ENCODE results near the gene PDLIM1. TPM values are rescaled to one million over a fixed set of nuclear protein-coding genes. Genes with fewer than 3 reads are reported as not detected.

PDLIM1 gene
- total and polyA plus RNA-seq, 5 donors from 2014 or later, result 0.83 to 7.3 (median 2.6) TPM; not detected in 1

GRCh38 chr10:95332666-95333249 is 42.0 kb upstream of the PDLIM1 start:
- no peak overlapping the region for H3K4me3 ChIP-seq (ENCODE audit: low read depth, low read length)
- no peaks in the 10 kb centered on the region for H3K9me3 ChIP-seq (ENCODE audit: control insufficient read depth in 2 of 2, low read length in 2 of 2)
- DNase-seq (no peak), ATAC-seq (ENCODE audit: low read depth in 2 of 2) (no peak)
- H3K27me3 Mint-ChIP-seq, result peaks cover 4% of the 10 kb centered on the region
- H3K4me3 Mint-ChIP-seq, result no peak overlapping the region
- H3K27me3 ChIP-seq (ENCODE audit: control insufficient read depth, insufficient read depth, low read length), result no peaks in the 10 kb centered on the region
- no peak overlapping the region for H3K27ac Mint-ChIP-seq
- no peaks in the 10 kb centered on the region for H3K36me3 Mint-ChIP-seq
- H3K36me3 ChIP-seq (ENCODE audit: control insufficient read depth, insufficient read depth, low read length), result no peaks in the 10 kb centered on the region
- H3K27ac ChIP-seq (ENCODE audit: insufficient read depth, low read length, poor library complexity, severe bottlenecking), result no peak overlapping the region
- no peaks in the 10 kb centered on the region for H3K4me1 ChIP-seq (ENCODE audit: control insufficient read depth, insufficient read depth, low read length, poor library complexity, severe bottlenecking)
- no peaks in the 10 kb centered on the region for H3K4me1 Mint-ChIP-seq
- H3K9me3 Mint-ChIP-seq, result peaks cover 0 to 2% (median 0%) of the 10 kb centered on the region in 7 donors

- Histone ChIP-seq H3K27ac (ENCODE audit: insufficient read depth, low read length, poor library complexity, severe bottlenecking) (no peak overlapping the region), H3K4me3 (ENCODE audit: low read depth, low read length) (no peak overlapping the region), H3K9me3 (ENCODE audit: control insufficient read depth in 2 of 2, low read length in 2 of 2) (no peaks in the 10 kb centered on the region), H3K4me1 (ENCODE audit: control insufficient read depth, insufficient read depth, low read length, poor library complexity, severe bottlenecking) (no peaks in the 10 kb centered on the region), H3K36me3 (ENCODE audit: control insufficient read depth, insufficient read depth, low read length) (no peaks in the 10 kb centered on the region), H3K27me3 (ENCODE audit: control insufficient read depth, insufficient read depth, low read length) (no peaks in the 10 kb centered on the region)
- Mint-ChIP-seq H3K27me3 (peaks cover 4% of the 10 kb centered on the region), H3K27ac (no peak overlapping the region), H3K9me3 (peaks cover 0 to 2% (median 0%) of the 10 kb centered on the region in 7 donors), H3K4me1 (no peaks in the 10 kb centered on the region), H3K4me3 (no peak overlapping the region), H3K36me3 (no peaks in the 10 kb centered on the region)
- ATAC-seq (ENCODE audit: low read depth in 2 of 2) (no peak), DNase-seq (no peak)
Observed at GRCh38 chr10:95331596-95332130, 40.9 kb upstream of the PDLIM1 start.

GRCh38 chr10:95330966-95331453 is 40.2 kb upstream of the PDLIM1 start:
- Mint-ChIP-seq H3K27me3 (peaks cover 4% of the 10 kb centered on the region), H3K4me3 (no peak overlapping the region), H3K27ac (no peak overlapping the region), H3K4me1 (no peaks in the 10 kb centered on the region), H3K9me3 (peaks cover 0 to 2% (median 0%) of the 10 kb centered on the region in 7 donors), H3K36me3 (no peaks in the 10 kb centered on the region)
- DNase-seq, result no peak
- no peak for ATAC-seq (ENCODE audit: low read depth in 2 of 2)
- Histone ChIP-seq H3K4me1 (ENCODE audit: control insufficient read depth, insufficient read depth, low read length, poor library complexity, severe bottlenecking) (no peaks in the 10 kb centered on the region), H3K27ac (ENCODE audit: insufficient read depth, low read length, poor library complexity, severe bottlenecking) (no peak overlapping the region), H3K27me3 (ENCODE audit: control insufficient read depth, insufficient read depth, low read length) (no peaks in the 10 kb centered on the region), H3K9me3 (ENCODE audit: control insufficient read depth in 2 of 2, low read length in 2 of 2) (no peaks in the 10 kb centered on the region), H3K36me3 (ENCODE audit: control insufficient read depth, insufficient read depth, low read length) (no peaks in the 10 kb centered on the region), H3K4me3 (ENCODE audit: low read depth, low read length) (no peak overlapping the region)

- Histone ChIP-seq H3K36me3 (ENCODE audit: control insufficient read depth, insufficient read depth, low read length) (no peaks in the 10 kb centered on the region), H3K27me3 (ENCODE audit: control insufficient read depth, insufficient read depth, low read length) (no peaks in the 10 kb centered on the region), H3K4me3 (ENCODE audit: low read depth, low read length) (no peak overlapping the region), H3K9me3 (ENCODE audit: control insufficient read depth in 2 of 2, low read length in 2 of 2) (no peaks in the 10 kb centered on the region), H3K4me1 (ENCODE audit: control insufficient read depth, insufficient read depth, low read length, poor library complexity, severe bottlenecking) (no peaks in the 10 kb centered on the region), H3K27ac (ENCODE audit: insufficient read depth, low read length, poor library complexity, severe bottlenecking) (no peak overlapping the region)
- DNase-seq (no peak), ATAC-seq (ENCODE audit: low read depth in 2 of 2) (no peak)
- no peaks in the 10 kb centered on the region for H3K4me1 Mint-ChIP-seq
- H3K27me3 Mint-ChIP-seq, result no peaks in the 10 kb centered on the region
- H3K36me3 Mint-ChIP-seq, result no peaks in the 10 kb centered on the region
- H3K27ac Mint-ChIP-seq, result no peak overlapping the region
- peaks cover 0 to 2% (median 0%) of the 10 kb centered on the region in 7 donors for H3K9me3 Mint-ChIP-seq
- H3K4me3 Mint-ChIP-seq, result no peak overlapping the region
Observed at GRCh38 chr10:95329296-95329695, 38.5 kb upstream of the PDLIM1 start.

GRCh38 chr10:95328013-95328412 is 37.2 kb upstream of the PDLIM1 start:
- H3K4me1 ChIP-seq (ENCODE audit: control insufficient read depth, insufficient read depth, low read length, poor library complexity, severe bottlenecking), result no peaks in the 10 kb centered on the region
- no peak for ATAC-seq (ENCODE audit: low read depth in 2 of 2)

GRCh38 chr10:95327367-95327766 is 36.6 kb upstream of the PDLIM1 start:
- DNase-seq (no peak), ATAC-seq (ENCODE audit: low read depth in 2 of 2) (no peak)
- H3K4me3 ChIP-seq (ENCODE audit: low read depth, low read length), result no peak overlapping the region
- no peaks in the 10 kb centered on the region for H3K27me3 ChIP-seq (ENCODE audit: control insufficient read depth, insufficient read depth, low read length)
- Mint-ChIP-seq H3K36me3 (no peaks in the 10 kb centered on the region), H3K4me3 (no peak overlapping the region), H3K4me1 (no peaks in the 10 kb centered on the region), H3K27me3 (peaks cover 4% of the 10 kb centered on the region), H3K27ac (no peak overlapping the region), H3K9me3 (peaks cover 0 to 2% (median 0%) of the 10 kb centered on the region in 7 donors)
- no peaks in the 10 kb centered on the region for H3K36me3 ChIP-seq (ENCODE audit: control insufficient read depth, insufficient read depth, low read length)
- no peaks in the 10 kb centered on the region for H3K4me1 ChIP-seq (ENCODE audit: control insufficient read depth, insufficient read depth, low read length, poor library complexity, severe bottlenecking)
- no peaks in the 10 kb centered on the region for H3K9me3 ChIP-seq (ENCODE audit: control insufficient read depth in 2 of 2, low read length in 2 of 2)
- H3K27ac ChIP-seq (ENCODE audit: insufficient read depth, low read length, poor library complexity, severe bottlenecking), result no peak overlapping the region

More at GRCh38 chr10:95328013-95328412, 37.2 kb upstream of the PDLIM1 start:
- Histone ChIP-seq H3K27me3 (ENCODE audit: control insufficient read depth, insufficient read depth, low read length) (no peaks in the 10 kb centered on the region), H3K27ac (ENCODE audit: insufficient read depth, low read length, poor library complexity, severe bottlenecking) (no peak overlapping the region), H3K4me3 (ENCODE audit: low read depth, low read length) (no peak overlapping the region), H3K9me3 (ENCODE audit: control insufficient read depth in 2 of 2, low read length in 2 of 2) (no peaks in the 10 kb centered on the region), H3K36me3 (ENCODE audit: control insufficient read depth, insufficient read depth, low read length) (no peaks in the 10 kb centered on the region)
- Mint-ChIP-seq H3K27me3 (peaks cover 4% of the 10 kb centered on the region), H3K36me3 (no peaks in the 10 kb centered on the region), H3K27ac (no peak overlapping the region), H3K4me3 (peak overlapping the region in 1 of 4 donors; percentile 21), H3K4me1 (no peaks in the 10 kb centered on the region), H3K9me3 (peaks cover 0 to 2% (median 0%) of the 10 kb centered on the region in 7 donors)
- no peak for DNase-seq

- Histone ChIP-seq H3K4me1 (ENCODE audit: control insufficient read depth, insufficient read depth, low read length, poor library complexity, severe bottlenecking) (no peaks in the 10 kb centered on the region), H3K27me3 (ENCODE audit: control insufficient read depth, insufficient read depth, low read length) (no peaks in the 10 kb centered on the region), H3K27ac (ENCODE audit: insufficient read depth, low read length, poor library complexity, severe bottlenecking) (no peak overlapping the region), H3K9me3 (ENCODE audit: control insufficient read depth in 2 of 2, low read length in 2 of 2) (no peaks in the 10 kb centered on the region), H3K36me3 (ENCODE audit: control insufficient read depth, insufficient read depth, low read length) (no peaks in the 10 kb centered on the region), H3K4me3 (ENCODE audit: low read depth, low read length) (no peak overlapping the region)
- Mint-ChIP-seq H3K27me3 (peaks cover 4% of the 10 kb centered on the region), H3K4me3 (no peak overlapping the region), H3K27ac (no peak overlapping the region), H3K36me3 (no peaks in the 10 kb centered on the region), H3K9me3 (no peaks in the 10 kb centered on the region), H3K4me1 (no peaks in the 10 kb centered on the region)
- ATAC-seq (ENCODE audit: low read depth in 2 of 2) (no peak), DNase-seq (no peak)
Observed at GRCh38 chr10:95326396-95326795, 35.6 kb upstream of the PDLIM1 start.

- H3K9me3 Mint-ChIP-seq, result no peaks in the 10 kb centered on the region
- no peaks in the 10 kb centered on the region for H3K4me1 Mint-ChIP-seq
- peaks cover 7% of the 10 kb centered on the region for H3K27me3 Mint-ChIP-seq
- Histone ChIP-seq H3K27me3 (ENCODE audit: control insufficient read depth, insufficient read depth, low read length) (no peaks in the 10 kb centered on the region), H3K9me3 (ENCODE audit: control insufficient read depth in 2 of 2, low read length in 2 of 2) (no peaks in the 10 kb centered on the region), H3K4me3 (ENCODE audit: low read depth, low read length) (no peak overlapping the region), H3K36me3 (ENCODE audit: control insufficient read depth, insufficient read depth, low read length) (no peaks in the 10 kb centered on the region), H3K27ac (ENCODE audit: insufficient read depth, low read length, poor library complexity, severe bottlenecking) (no peak overlapping the region), H3K4me1 (ENCODE audit: control insufficient read depth, insufficient read depth, low read length, poor library complexity, severe bottlenecking) (no peaks in the 10 kb centered on the region)
- H3K27ac Mint-ChIP-seq, result no peak overlapping the region
- DNase-seq (no peak), ATAC-seq (ENCODE audit: low read depth in 2 of 2) (no peak)
- H3K4me3 Mint-ChIP-seq, result no peak overlapping the region
- no peaks in the 10 kb centered on the region for H3K36me3 Mint-ChIP-seq
Observed at GRCh38 chr10:95325863-95326262, 35.1 kb upstream of the PDLIM1 start.
